NAMALWA (cell line): Measurements from ENCODE around the gene COMMD1.
"Not testable (repeated sequence)": the region's sequence is repeated elsewhere in the genome, so short reads cannot be mapped to it uniquely, and the experiment has no call there.

Experiments
- DNase-seq: peaks from one replicate; pipeline ENCODE4 v3.0.0-alpha.2; 2015; ENCODE audit warnings: low spot score

The COMMD1 gene

DNA sequence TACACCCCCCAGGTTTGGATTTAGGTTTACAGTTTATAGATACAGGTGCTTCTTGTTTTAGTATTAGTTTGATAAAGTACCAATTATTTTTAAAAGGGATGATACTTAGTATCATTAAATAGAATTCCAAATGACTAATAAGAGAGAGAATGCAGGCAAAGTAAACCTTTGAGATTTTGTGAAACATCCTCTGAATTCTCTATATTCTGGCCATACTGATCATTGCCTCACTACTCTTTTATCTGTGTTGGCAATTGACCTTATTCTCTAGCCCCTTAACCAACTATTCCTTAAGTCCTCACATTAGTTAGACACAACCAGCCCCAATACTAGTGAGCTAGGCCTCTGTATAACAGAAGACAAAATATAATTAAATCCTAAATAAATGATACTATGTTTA is 125.4 kb downstream of the COMMD1 start:
- DNase-seq = no peak

GRCh38 chr2:62032096-62032495 is 126.6 kb downstream of the COMMD1 start:
- DNase-seq = peak; percentile 18

GRCh38 chr2:62034715-62035114 is 129.2 kb downstream of the COMMD1 start:
- no peak for DNase-seq

- DNase-seq = no peak
Measured at GRCh38 chr2:62036229-62036628, 130.8 kb downstream of the COMMD1 start.

GRCh38 chr2:62036761-62037250 is 131.3 kb downstream of the COMMD1 start:
- no peak for DNase-seq

GRCh38 chr2:62038975-62039771 is 133.7 kb downstream of the COMMD1 start:
- DNase-seq = peak; percentile 84

DNA sequence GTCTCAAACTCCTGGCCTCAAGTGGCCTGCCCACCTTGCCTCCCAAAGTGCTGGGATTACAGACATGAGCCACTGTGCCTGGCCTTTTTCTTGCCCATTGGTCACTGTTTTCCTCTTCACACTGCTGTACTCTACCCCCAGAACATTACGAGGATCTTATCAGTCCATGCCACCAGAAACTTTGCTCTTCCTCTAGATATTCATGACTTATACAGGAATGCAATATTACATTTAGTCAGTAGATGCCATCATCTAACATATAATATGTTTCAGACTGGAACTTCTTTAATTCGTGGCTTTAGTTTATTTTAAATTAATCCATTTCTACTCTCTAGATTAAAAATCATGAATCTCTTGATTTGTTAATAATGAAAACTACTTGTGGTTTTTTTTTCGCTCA is 135.5 kb downstream of the COMMD1 start:
- DNase-seq = no peak

DNA sequence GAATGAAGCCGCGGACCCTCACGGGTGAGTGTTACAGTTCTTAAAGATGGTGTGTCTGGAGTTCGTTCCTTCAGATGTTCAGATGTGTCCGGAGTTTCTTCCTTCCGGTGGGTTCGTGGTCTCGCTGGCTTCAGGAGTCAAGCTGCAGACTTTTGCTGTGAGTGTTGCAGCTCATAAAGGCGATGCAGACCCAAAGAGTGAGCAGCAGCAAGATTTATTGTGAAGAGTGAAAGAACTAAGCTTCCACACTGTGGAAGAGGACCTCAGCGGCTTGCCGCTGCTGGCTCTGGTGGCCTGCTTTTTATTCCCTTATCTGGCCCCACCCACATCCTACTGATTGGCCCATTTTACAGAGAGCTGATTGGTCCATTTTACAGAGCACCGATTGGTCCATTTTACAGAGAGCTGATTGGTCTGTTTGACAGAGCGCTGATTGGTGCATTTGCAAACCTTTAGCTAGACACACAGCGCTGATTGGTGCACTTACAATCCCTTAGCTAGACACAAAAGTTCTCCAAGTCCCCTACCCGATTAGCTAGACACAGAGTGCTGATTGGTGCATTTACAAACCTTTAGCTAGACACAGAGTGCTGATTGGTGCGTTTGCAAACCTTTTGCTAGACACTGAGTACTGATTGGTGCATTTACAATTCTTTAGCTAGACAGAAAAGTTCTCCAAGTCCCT is 136.4 kb downstream of the COMMD1 start:
- DNase-seq = not testable (repeated sequence)

- no peak for DNase-seq
Measured at GRCh38 chr2:62042400-62042799, 136.9 kb downstream of the COMMD1 start.

GRCh38 chr2:62042944-62043343 is 137.5 kb downstream of the COMMD1 start:
- no peak for DNase-seq

- DNase-seq = no peak
Measured at GRCh38 chr2:62045017-62045543, 139.6 kb downstream of the COMMD1 start.

GRCh38 chr2:62046141-62046540 is 140.7 kb downstream of the COMMD1 start:
- no peak for DNase-seq

- no peak for DNase-seq
Measured at GRCh38 chr2:62050456-62051045, 145.1 kb downstream of the COMMD1 start.

DNA sequence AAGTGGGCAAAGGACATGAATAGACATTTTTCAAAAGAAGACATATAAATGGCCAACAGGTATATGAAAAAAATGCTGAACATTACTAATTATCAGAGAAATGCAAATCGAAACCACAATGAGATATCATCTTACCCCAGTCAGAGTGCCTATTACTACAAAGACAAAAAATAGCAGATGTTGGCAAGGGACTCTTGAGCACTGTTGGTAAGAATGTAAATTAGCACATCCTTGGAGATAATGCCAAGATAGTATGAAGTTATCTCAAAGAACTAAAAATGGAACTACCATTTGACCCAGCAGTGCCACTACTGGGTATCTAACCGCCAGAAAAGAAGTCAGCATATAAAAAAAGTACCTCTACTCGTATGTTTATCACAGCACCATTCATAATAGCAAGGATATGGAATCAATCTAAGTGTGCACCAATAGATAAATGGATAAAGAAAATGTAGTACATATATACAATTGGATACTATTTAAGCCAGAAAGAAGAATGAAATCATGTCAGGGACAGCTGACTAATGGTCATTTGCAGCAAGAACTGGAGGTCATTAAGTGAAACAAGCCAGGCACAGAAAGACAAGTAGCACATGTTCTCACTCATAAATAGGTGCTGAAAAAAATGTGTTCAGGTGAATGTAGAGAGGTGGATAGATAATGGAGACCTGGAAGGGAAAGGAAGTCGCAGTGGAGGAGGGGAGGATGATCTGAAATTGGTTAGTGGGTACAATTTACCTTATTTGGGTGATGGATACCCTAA is 148.7 kb downstream of the COMMD1 start:
- no peak for DNase-seq

DNA sequence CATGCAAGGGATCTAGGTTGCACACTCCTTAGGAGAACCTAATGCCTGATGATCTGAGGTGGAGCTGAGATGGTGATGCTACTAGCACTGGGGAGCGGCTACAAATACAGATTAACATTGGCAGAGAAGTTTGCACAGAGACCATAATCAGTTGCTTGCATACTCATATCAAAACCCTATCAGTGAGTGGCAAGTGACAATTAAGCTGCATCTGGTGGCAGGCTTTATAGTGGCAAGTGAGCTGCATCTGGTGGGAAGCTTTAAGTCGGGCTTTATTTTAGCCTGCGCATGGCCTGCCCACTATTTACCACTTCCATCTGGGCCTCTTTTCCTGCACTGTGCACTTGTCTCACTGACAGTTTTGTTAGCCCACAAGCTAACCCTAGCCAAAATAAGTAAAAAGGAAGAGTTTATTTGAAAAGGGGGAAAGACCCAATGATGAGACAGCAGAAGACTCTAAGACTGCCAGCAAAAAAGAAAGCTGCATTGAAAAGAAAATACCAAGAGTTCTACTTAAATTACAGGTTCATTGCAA is 149.5 kb downstream of the COMMD1 start:
- no peak for DNase-seq

- no peak for DNase-seq
Measured at GRCh38 chr2:62055724-62056336, 150.4 kb downstream of the COMMD1 start.

- DNase-seq = no peak
Measured at GRCh38 chr2:62056341-62056740, 150.9 kb downstream of the COMMD1 start.

- DNase-seq = no peak
Measured at GRCh38 chr2:62065243-62065642, 159.8 kb downstream of the COMMD1 start.

DNA sequence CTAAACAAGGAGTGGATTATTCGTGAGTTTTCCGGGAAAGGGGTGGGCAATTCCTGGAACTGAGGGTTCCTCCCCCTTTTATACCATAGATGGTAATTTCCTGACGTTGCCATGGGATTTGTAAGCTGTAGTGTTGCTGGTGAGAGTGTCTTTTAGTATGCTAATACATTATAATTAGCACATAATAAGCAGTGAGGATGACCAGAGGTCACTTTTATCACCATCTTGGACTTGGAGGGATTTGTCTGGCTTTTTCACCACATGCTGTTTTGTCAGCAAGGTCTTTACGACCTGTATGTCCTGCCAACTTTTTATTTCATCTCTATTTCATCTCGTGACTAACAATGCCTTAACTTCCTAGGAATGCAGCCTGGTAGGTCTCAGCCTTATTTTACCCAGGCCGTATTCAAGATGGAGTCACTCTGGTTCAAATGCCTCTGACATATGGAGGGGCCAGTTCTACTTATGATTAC is 165.7 kb downstream of the COMMD1 start:
- DNase-seq = no peak

- peak; percentile 12 for DNase-seq
Measured at GRCh38 chr2:62071760-62072680, 166.5 kb downstream of the COMMD1 start.
